Immature natural killer cell (primary cell): ENCODE data around the gene DCUN1D4. TPM values are rescaled to one million over a fixed set of nuclear protein-coding genes. Genes with fewer than 3 reads are reported as not detected.

Experiments
- DNase-seq, 3 donors: peaks; one replicate each; pipeline ENCODE4 v3.0.0; 2022; ENCODE audit warnings: mixed read lengths in 1 of 3
- H3K27ac Mint-ChIP-seq, 6 donors: one replicate each; pipeline ENCODE4 v1.8.0; 2020; ENCODE audit warnings: mixed read lengths in 6 of 6, mild to moderate bottlenecking in 5 of 6, inconsistent platforms in 4 of 6, moderate library complexity in 3 of 6
- H3K27me3 Mint-ChIP-seq, 3 donors: one replicate each; pipeline ENCODE4 v1.8.0; 2020 to 2021; ENCODE audit warnings: low read depth in 3 of 3, mild to moderate bottlenecking in 3 of 3, mixed read lengths in 3 of 3, moderate library complexity in 3 of 3, inconsistent platforms in 1 of 3
- H3K36me3 Mint-ChIP-seq, 3 donors: one replicate each; pipeline ENCODE4 v1.8.0; 2020; ENCODE audit warnings: mixed read lengths in 3 of 3, inconsistent platforms in 2 of 3, mild to moderate bottlenecking in 2 of 3
- H3K4me1 Mint-ChIP-seq, 2 donors: one replicate each; pipeline ENCODE4 v1.8.0; 2020; ENCODE audit warnings: inconsistent platforms in 2 of 2, mild to moderate bottlenecking in 2 of 2, mixed read lengths in 2 of 2, moderate library complexity in 1 of 2
- H3K4me3 Mint-ChIP-seq, 5 donors: one replicate each; pipeline ENCODE4 v1.8.0; 2020; ENCODE audit warnings: mild to moderate bottlenecking in 5 of 5, mixed read lengths in 5 of 5, inconsistent platforms in 3 of 5, moderate library complexity in 3 of 5
- H3K9me3 Mint-ChIP-seq, 6 donors: one replicate each; pipeline ENCODE4 v1.8.0; 2020; ENCODE audit warnings: mild to moderate bottlenecking in 6 of 6, mixed read lengths in 6 of 6, inconsistent platforms in 4 of 6, moderate library complexity in 3 of 6
- polyA plus RNA-seq, 3 donors: library from polyadenylated mRNA; unstranded; fragments of 300-500 nt; fragmentation: Illumina TruSeq; gene quantifications; one replicate each; pipeline ENCODE4 v1.2.3, GENCODE V29; 2021

DCUN1D4 gene
- polyA plus RNA-seq, 3 donors from 2014 or later = 3.9 to 7.5 (median 6.7) TPM

DNA sequence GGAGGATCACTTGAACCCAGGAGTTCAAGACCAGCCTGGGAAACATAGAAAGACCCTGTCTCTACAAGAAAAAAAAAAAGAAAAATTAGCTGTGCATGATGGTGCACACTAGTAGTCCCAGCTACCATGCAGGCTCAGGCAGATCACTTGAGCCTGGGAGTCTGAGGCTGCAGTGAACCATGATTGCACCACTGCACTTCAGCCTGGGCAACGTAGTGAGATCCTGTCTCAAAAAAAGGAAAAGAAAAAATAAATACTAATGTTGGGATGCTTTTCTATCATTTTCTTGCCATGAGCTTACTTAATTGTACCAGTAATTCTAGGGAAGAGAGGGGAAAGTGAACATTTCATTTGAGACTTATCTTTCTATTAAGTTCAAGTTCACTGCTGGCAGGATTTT is 19.8 kb downstream of the DCUN1D4 start:
- no peak for DNase-seq
- H3K27me3 Mint-ChIP-seq = peaks cover 0 to 1% (median 0%) of the 10 kb centered on the region in 3 donors
- no peaks in the 10 kb centered on the region for H3K9me3 Mint-ChIP-seq
- peaks cover 3 to 21% (median 6%) of the 10 kb centered on the region in 3 donors for H3K36me3 Mint-ChIP-seq
- no peak overlapping the region for H3K27ac Mint-ChIP-seq
- peaks cover 3 to 32% of the 10 kb centered on the region in 2 donors for H3K4me1 Mint-ChIP-seq
- no peak overlapping the region for H3K4me3 Mint-ChIP-seq

DNA sequence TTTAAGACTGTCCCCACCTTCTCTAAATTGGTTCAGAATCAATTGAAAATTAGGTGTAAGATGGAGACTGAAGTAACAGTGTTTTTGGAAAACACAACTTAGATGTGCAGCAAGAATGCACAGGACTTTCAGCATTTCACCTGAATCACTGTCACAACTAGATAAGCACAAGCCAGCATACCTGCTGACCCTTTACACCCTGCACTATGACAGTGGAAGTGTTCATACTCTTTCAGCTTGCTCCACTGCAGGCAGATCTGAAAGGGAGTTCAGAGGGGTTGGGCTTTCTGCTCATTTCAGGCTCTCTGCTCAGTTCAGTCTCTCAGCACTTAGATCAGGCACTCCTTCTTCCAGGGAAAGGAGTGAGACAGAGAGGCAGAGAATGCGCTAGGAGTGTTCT is 22.8 kb downstream of the DCUN1D4 start:
- Mint-ChIP-seq H3K27ac (no peak overlapping the region), H3K4me3 (no peak overlapping the region)

DNA sequence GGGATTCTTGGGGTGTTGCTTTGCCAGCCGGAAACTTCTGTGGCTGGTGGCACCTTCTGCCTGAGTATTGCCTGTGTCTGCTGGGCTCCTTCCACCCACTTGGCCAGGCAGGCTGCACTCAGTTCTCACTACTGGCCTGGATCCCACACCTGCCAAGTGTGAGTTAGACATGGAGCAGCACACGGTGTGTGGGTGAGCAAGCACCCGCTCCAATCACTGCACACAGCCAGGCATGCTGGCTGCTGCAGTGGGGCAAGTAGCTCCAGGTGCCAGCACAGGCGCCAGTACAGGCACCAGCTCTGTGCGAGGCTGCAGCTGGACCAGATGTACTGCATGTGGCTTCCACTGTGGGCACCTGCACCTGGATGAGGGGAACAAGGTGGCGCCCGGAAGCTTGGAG is 23.9 kb downstream of the DCUN1D4 start:
- Mint-ChIP-seq H3K36me3 (peaks cover 6 to 19% (median 18%) of the 10 kb centered on the region in 3 donors), H3K4me3 (no peak overlapping the region), H3K27ac (no peak overlapping the region), H3K9me3 (no peaks in the 10 kb centered on the region), H3K4me1 (peaks cover 6 to 19% of the 10 kb centered on the region in 2 donors), H3K27me3 (no peaks in the 10 kb centered on the region)
- no peak for DNase-seq

More for the DNA sequence above, 22.8 kb downstream of the DCUN1D4 start:
- no peak for DNase-seq
- Mint-ChIP-seq H3K27me3 (no peaks in the 10 kb centered on the region), H3K36me3 (peaks cover 6 to 21% (median 7%) of the 10 kb centered on the region in 3 donors), H3K9me3 (no peaks in the 10 kb centered on the region), H3K4me1 (peaks cover 3 to 16% of the 10 kb centered on the region in 2 donors)

DNA sequence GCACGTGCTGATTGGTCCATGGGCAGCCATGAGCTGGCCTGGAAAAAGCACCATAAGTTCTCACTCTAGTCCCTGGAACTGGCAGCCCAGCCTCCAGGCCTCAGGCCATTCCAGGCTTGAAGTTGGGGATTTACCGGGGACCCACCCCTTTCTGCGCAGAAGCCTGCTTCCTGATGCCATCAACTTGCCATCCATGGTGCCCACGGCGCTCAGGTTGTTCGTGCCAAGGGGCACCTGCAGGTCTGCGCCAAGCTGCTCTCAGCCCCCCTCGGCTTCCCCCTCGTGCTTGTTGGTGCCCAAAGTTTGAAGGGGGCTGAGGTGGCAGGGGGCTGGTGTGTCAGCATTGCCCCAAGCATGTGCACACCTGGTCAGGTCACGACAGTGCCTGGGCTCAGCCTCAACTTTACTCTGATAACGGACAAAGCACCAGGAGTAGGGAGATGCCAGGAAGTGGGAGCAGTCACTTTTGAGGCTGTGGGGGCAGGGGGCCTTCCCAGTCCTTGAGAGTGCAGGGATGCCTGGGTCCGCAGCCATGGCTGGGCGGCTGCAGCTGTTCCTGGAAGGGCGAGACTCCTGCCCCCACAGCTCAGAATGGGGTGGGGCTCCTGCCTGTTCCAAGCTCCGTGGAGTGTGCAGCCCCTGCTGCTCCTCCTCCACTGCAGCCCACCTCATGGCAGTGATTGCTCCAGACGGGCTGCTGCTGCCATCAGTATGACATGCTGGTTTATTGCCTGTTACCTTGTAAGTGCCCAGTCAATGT is 24.9 kb downstream of the DCUN1D4 start:
- Mint-ChIP-seq H3K36me3 (peaks cover 6 to 25% (median 18%) of the 10 kb centered on the region in 3 donors), H3K27ac (no peak overlapping the region), H3K4me3 (no peak overlapping the region), H3K27me3 (peaks cover 0 to 4% (median 0%) of the 10 kb centered on the region in 3 donors), H3K4me1 (peaks cover 16 to 22% of the 10 kb centered on the region in 2 donors), H3K9me3 (no peaks in the 10 kb centered on the region)
- no peak for DNase-seq

DNA sequence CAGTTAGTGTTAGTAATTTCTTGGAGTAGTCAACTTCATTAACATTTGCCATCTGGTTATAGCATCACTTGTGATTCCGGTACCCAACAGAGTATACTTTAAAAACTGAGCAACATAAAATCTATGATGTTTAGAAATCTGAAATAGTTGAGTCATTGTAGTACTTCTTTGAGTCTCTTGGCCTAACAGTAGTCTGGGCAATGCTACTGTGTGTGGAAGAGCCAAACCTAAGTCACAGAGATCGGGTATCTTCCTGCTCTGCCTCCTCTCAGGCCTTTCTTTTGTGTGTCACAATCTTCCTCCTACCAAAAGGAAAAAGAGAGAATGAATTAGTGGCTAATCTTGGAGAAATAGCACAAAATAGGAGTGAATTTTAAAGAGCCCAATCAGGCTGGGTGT is 25.5 kb downstream of the DCUN1D4 start:
- H3K9me3 Mint-ChIP-seq = no peaks in the 10 kb centered on the region
- no peak for DNase-seq
- H3K27ac Mint-ChIP-seq = no peak overlapping the region
- peaks cover 0 to 4% (median 0%) of the 10 kb centered on the region in 3 donors for H3K27me3 Mint-ChIP-seq
- H3K4me1 Mint-ChIP-seq = peaks cover 20 to 28% of the 10 kb centered on the region in 2 donors
- peaks cover 6 to 25% (median 18%) of the 10 kb centered on the region in 3 donors for H3K36me3 Mint-ChIP-seq
- H3K4me3 Mint-ChIP-seq = no peak overlapping the region

DNA sequence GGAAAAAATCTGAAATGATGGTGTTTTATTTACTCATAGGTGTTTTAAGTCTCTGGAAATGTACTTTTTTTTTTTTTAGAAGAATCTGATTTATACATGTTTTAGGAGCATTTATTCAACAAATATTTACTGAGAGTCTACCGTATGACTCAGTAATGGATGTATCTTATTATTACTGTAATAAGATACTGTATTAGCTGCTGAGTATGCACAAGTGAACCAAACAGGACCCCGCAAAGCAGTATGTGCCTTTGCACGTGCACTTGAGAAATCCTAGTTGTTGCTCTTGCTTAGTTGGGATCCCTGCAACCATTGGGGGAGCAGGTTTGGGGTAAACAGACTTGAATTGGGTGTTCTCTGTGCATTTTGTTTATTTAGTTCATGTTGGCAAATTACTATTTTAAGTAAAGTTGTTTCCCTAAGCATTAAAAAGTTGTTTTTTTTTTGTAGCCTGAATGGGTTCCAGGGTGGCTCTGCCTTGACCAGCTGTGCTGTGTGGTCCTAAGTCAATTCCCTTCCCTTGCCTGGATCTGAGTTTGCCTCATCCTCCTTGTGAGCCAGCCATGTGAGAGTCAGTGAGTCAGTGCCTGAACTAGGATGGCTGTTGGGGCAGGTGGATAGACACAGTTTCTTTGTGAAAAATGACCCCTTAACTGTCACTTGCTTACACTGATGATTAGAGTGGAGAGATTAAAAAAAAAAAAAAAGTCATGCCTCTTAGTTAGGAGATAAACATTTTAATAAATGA is 27.7 kb downstream of the DCUN1D4 start:
- DNase-seq = no peak
- Mint-ChIP-seq H3K27me3 (peaks cover 0 to 4% (median 0%) of the 10 kb centered on the region in 3 donors), H3K4me1 (peaks cover 41 to 50% of the 10 kb centered on the region in 2 donors), H3K36me3 (peaks cover 10 to 17% (median 14%) of the 10 kb centered on the region in 3 donors), H3K4me3 (no peak overlapping the region), H3K27ac (peak overlapping the region in 1 of 6 donors; percentile 40), H3K9me3 (no peaks in the 10 kb centered on the region)

DNA sequence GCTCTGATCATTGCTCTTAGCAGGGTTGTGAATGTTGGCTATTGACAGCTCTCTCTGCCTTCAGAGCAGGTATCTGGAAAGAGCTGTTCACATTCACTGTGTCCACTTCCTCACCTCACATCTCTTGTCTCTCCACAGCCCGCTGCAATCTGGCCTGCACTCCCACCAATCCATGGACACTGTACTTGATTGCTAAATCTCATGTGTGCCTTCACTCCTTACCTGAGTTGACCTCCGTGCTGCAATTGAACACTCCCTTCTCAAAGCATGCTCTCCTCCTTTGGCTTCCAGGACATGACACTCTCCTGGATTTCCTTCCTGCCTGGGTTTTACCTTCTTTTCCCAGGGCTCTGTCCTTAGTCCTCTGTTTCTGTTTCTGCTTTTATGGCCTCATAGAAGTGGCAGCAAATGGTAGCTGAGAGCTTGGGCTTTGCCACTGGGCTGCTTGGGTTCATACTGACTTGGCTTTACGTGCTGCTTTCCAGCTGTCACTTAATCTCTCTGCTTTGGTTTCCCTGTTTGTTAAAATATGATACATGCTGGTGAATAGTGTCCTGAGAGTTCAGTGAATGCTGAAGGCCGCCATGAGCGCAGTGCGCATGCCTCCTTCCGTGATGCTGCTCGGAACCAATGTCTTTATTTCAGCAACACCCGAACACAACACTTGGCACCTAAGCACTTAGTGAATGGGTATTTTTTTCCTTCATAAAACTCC is 29.5 kb downstream of the DCUN1D4 start:
- H3K4me3 Mint-ChIP-seq = peak overlapping the region in 1 of 5 donors; percentile 20
- peaks cover 0 to 4% (median 0%) of the 10 kb centered on the region in 3 donors for H3K27me3 Mint-ChIP-seq
- peak overlapping the region in 2 of 6 donors; percentile 50 to 65 for H3K27ac Mint-ChIP-seq

DNA sequence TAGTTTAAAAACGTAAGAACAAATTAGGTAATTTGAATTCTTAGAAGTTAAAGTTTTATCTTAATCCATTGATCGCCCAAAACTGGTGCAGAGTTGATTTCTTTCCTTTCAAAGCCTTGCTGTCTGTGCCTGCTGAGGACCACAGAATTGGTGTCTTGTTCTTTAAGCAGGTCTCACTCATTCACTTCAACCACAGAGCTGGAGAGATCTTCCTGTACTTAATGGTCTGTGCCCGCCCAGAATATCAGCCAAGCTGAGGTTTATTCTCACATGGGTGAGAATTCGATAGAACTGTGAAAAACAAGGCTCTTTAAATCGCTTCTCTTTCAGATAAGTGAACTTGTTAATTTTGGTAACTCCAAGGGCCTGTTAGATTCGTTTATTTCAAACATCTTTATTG is 31.6 kb downstream of the DCUN1D4 start:
- no peaks in the 10 kb centered on the region for H3K9me3 Mint-ChIP-seq
- peaks cover 19 to 41% (median 19%) of the 10 kb centered on the region in 3 donors for H3K36me3 Mint-ChIP-seq
- peaks cover 0 to 4% (median 0%) of the 10 kb centered on the region in 3 donors for H3K27me3 Mint-ChIP-seq
- peak; percentile 7 to 40 (median 20) for DNase-seq
- H3K4me3 Mint-ChIP-seq = peak overlapping the region; percentile 10 to 75 (median 51)
- H3K27ac Mint-ChIP-seq = peak overlapping the region; percentile 68 to 90 (median 84)
- H3K4me1 Mint-ChIP-seq = peaks cover 45 to 53% of the 10 kb centered on the region in 2 donors

More for the DNA sequence above, 29.5 kb downstream of the DCUN1D4 start:
- H3K36me3 Mint-ChIP-seq = peaks cover 13 to 21% (median 14%) of the 10 kb centered on the region in 3 donors
- H3K4me1 Mint-ChIP-seq = peaks cover 45 to 53% of the 10 kb centered on the region in 2 donors
- DNase-seq = no peak
- H3K9me3 Mint-ChIP-seq = no peaks in the 10 kb centered on the region

DNA sequence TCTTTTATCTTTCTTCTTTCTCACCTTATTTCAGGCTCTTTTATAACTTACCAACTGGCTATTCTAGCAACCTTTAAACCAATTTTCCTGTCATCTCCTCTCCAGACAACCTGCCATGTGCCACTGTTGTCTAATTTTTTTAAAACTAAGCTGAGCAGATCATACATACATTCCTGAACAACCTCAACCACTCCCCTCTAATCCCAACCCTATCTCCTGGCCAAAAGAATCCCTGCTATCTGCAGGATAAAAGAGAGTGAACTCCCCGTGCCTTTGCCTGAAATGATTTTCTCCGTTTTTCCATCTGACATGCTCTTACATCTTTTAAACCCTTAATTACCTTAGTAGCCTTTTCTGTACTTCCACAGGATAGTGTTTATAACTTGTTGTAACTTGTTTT is 35.5 kb downstream of the DCUN1D4 start:
- Mint-ChIP-seq H3K4me3 (no peak overlapping the region), H3K4me1 (peaks cover 25% of the 10 kb centered on the region in 2 donors), H3K27me3 (peaks cover 0 to 2% (median 2%) of the 10 kb centered on the region in 3 donors), H3K36me3 (peaks cover 22 to 47% (median 28%) of the 10 kb centered on the region in 3 donors), H3K27ac (no peak overlapping the region), H3K9me3 (no peaks in the 10 kb centered on the region)
- no peak for DNase-seq

DNA sequence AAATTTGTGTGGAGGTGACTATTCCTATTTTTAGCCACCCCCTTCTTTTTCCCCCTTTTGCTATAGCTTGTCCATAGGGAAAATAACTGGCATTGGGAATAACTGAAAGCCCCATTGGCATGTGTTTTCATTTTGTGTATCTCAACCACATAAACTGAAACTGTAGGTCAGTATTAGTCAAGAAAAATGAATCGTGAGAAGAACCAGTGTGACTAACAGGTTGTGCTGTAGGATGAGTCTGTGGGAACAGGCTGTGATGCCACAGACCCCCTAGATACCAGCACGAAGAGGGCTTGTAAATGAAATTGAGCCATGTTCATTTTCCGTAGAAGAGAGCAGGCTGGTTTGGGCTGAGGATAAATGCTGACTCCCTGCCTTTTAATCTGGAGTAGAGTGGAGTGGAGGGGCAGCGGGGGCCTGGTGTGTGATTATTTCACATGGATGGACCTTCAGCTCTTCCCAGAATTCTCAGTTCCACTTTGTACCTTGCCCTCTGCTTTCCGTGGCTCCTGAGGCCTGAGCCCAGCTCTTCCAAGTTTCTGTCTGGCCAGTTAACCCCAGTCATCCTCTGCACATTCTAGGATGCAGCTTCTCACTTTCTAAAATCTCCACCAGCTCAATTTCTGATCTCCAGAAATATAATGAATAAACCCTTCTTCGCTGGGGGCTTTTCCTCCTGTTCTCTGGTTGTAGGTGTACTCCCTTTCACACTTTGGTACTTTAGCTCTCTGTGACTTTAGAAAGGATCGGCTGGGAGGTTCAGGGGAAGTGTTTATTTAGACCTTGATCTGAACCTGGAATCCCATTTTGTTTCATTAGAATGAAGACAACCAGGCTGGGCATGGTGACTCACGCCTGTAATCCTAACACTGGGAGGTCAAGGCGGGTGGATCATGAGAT is 37.3 kb downstream of the DCUN1D4 start:
- H3K4me3 Mint-ChIP-seq = no peak overlapping the region
- peaks cover 0 to 2% (median 2%) of the 10 kb centered on the region in 3 donors for H3K27me3 Mint-ChIP-seq
- peaks cover 13 to 17% of the 10 kb centered on the region in 2 donors for H3K4me1 Mint-ChIP-seq
- H3K9me3 Mint-ChIP-seq = no peaks in the 10 kb centered on the region
- no peak for DNase-seq
- H3K36me3 Mint-ChIP-seq = peaks cover 26 to 51% (median 30%) of the 10 kb centered on the region in 3 donors
- H3K27ac Mint-ChIP-seq = peak overlapping the region in 2 of 6 donors; percentile 4 to 51

DNA sequence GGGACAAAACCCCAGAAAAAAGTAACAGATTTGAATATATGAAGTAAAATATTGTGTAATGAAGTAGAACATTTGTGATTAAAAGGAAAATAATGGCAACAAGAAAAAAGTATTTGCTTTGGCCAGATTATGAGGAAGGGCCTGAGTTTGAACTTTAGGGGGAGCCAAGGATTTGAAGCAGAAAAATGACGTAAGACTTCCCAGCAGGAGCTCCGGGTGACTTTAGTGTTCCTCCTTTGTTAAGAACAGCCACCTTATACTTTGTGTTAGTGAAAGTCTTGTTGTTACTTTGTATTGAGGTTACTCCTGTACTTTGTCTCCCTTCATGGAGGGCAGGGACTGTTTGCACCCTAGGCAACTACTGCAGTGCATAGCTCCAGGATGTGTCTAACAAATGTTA is 41.1 kb downstream of the DCUN1D4 start:
- Mint-ChIP-seq H3K9me3 (no peaks in the 10 kb centered on the region), H3K27me3 (peaks cover 0 to 2% (median 2%) of the 10 kb centered on the region in 3 donors), H3K36me3 (peaks cover 29 to 44% (median 35%) of the 10 kb centered on the region in 3 donors), H3K4me1 (peaks cover 7 to 12% of the 10 kb centered on the region in 2 donors), H3K27ac (no peak overlapping the region), H3K4me3 (no peak overlapping the region)
- DNase-seq = no peak

DNA sequence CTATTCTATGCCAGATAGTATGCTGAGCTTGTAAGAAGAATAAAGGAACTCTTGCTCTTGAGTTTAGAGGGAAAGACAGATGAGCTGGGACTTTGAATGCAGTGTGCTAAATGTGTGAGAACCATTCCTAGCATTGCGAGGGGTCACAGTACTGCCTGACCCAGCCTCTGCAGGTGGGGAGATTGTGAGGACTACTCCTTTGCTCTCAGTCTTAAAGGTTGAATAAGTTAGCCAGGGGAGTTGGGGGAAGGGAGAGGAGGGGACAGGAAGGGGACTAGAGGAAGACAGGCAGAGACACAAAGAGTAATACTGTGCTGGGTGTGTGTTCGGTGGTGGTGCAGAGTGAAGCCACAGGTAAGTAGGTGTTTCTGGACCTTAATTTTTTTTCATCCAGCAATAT is 41.7 kb downstream of the DCUN1D4 start:
- DNase-seq = no peak
- Mint-ChIP-seq H3K4me3 (no peak overlapping the region), H3K4me1 (peaks cover 7 to 12% of the 10 kb centered on the region in 2 donors), H3K27ac (peak overlapping the region in 1 of 6 donors; percentile 1), H3K36me3 (peaks cover 29 to 43% (median 34%) of the 10 kb centered on the region in 3 donors), H3K9me3 (no peaks in the 10 kb centered on the region), H3K27me3 (peaks cover 0 to 2% (median 2%) of the 10 kb centered on the region in 3 donors)
